Activated CD4-positive, alpha-beta T cell treated with anti-CD3 and anti-CD28 coated beads, Interleukin-2, Interleukin-4, amounts not matched to agents 100 ng/mL and 50 ng/mL, durations not matched to agents 16 hours and 8 hours (primary cell): ENCODE data around the gene SLC17A7.
"Not testable (repeated sequence)": the region's sequence is repeated elsewhere in the genome, so short reads cannot be mapped to it uniquely, and the experiment has no call there.

Source experiments
- DNase-seq: peaks from one replicate; pipeline ENCODE4 v3.0.0-alpha.2; 2020; ENCODE audit warnings: low spot score

Gene SLC17A7

GRCh38 chr19:49469828-49470614, 28.7 kb upstream of the SLC17A7 start:
- peak; percentile 89 for DNase-seq

- DNase-seq, result peak; percentile 91
Measured at GRCh38 chr19:49468746-49469447, 27.6 kb upstream of the SLC17A7 start.

- no peak for DNase-seq
Measured at GRCh38 chr19:49468199-49468598, 26.9 kb upstream of the SLC17A7 start.

GRCh38 chr19:49465371-49465770, 24.0 kb upstream of the SLC17A7 start:
- DNase-seq, result no peak

GRCh38 chr19:49463960-49464740, 22.8 kb upstream of the SLC17A7 start:
- DNase-seq, result no peak

- DNase-seq, result no peak
Measured at GRCh38 chr19:49462492-49462891, 21.2 kb upstream of the SLC17A7 start.

- DNase-seq, result no peak
Measured at GRCh38 chr19:49461656-49462055, 20.3 kb upstream of the SLC17A7 start.

GRCh38 chr19:49461130-49461529, 19.8 kb upstream of the SLC17A7 start:
- not testable (repeated sequence) for DNase-seq

GRCh38 chr19:49459388-49459787, 18.1 kb upstream of the SLC17A7 start:
- no peak for DNase-seq

- no peak for DNase-seq
Measured at GRCh38 chr19:49458567-49458903, 17.2 kb upstream of the SLC17A7 start.

GRCh38 chr19:49456326-49456725, 15.0 kb upstream of the SLC17A7 start:
- no peak for DNase-seq

GRCh38 chr19:49455773-49456172, 14.4 kb upstream of the SLC17A7 start:
- DNase-seq, result no peak

GRCh38 chr19:49453757-49454240, 12.5 kb upstream of the SLC17A7 start:
- DNase-seq, result no peak

GRCh38 chr19:49453013-49453756, 11.9 kb upstream of the SLC17A7 start, which contains the start of gene ALDH16A1:
TSS of gene ALDH16A1 (plus strand) at chr19:49453225. CDS start at chr19:49453332, 107 bp downstream.
- peak; percentile 98 for DNase-seq

GRCh38 chr19:49451430-49452181, 10.3 kb upstream of the SLC17A7 start, which contains the start of gene PIH1D1:
TSS of gene PIH1D1 (minus strand) at chr19:49451814. CDS start at chr19:49451574, 240 bp downstream.
- DNase-seq, result peak; percentile 99

- DNase-seq, result no peak
Measured at GRCh38 chr19:49450405-49450804, 9.1 kb upstream of the SLC17A7 start.

GRCh38 chr19:49448432-49448786, 7.1 kb upstream of the SLC17A7 start:
- DNase-seq, result no peak

GRCh38 chr19:49447485-49448431, 6.4 kb upstream of the SLC17A7 start:
- no peak for DNase-seq

- no peak for DNase-seq
Measured at GRCh38 chr19:49445997-49446396, 4.7 kb upstream of the SLC17A7 start.
